Brain microvascular endothelial cell (primary cell): ENCODE measurements around the gene POU3F1.
"Not testable (repeated sequence)": the region's sequence is repeated elsewhere in the genome, so short reads cannot be mapped to it uniquely, and the experiment has no call there.

Experiments used
- DNase-seq: peaks from one replicate; pipeline ENCODE4 v3.0.0-alpha.2; 2020
- H3K27ac ChIP-seq: fragments of 250-450 bp; sonication (Bioruptor Pico); 2 replicates; pipeline ENCODE4 v1.5.1; 2020; ENCODE audit warnings: mild to moderate bottlenecking, moderate library complexity
- H3K27me3 ChIP-seq: fragments of 250-450 bp; sonication (Bioruptor Pico); replicated peaks from 2 replicates; pipeline ENCODE4 v1.5.1; 2020; ENCODE audit warnings: mild to moderate bottlenecking
- H3K36me3 ChIP-seq: fragments of 250-450 bp; sonication (Bioruptor Pico); replicated peaks from 2 replicates; pipeline ENCODE4 v1.5.1; 2020; ENCODE audit warnings: mild to moderate bottlenecking
- H3K4me3 ChIP-seq: 2 replicates; pipeline ENCODE4 v1.5.1; 2011; ENCODE audit warnings: low read depth, mild to moderate bottlenecking, control low read depth, low read length, moderate library complexity
- CTCF ChIP-seq: IDR thresholded peaks from 2 replicates; pipeline ENCODE4 v1.5.1; 2011; ENCODE audit warnings: low read depth, mild to moderate bottlenecking, moderate library complexity, low read length, control low read depth, inconsistent platforms; ENCODE audit errors: missing control alignments
- in situ Hi-C: cut with HindIII; loops from 2 replicates; pipeline ENCODE4 v1.10.0; 2017; ENCODE audit warnings: low sequenced_read_pairs, low pct_ligation_motif_present

Gene POU3F1

DNA sequence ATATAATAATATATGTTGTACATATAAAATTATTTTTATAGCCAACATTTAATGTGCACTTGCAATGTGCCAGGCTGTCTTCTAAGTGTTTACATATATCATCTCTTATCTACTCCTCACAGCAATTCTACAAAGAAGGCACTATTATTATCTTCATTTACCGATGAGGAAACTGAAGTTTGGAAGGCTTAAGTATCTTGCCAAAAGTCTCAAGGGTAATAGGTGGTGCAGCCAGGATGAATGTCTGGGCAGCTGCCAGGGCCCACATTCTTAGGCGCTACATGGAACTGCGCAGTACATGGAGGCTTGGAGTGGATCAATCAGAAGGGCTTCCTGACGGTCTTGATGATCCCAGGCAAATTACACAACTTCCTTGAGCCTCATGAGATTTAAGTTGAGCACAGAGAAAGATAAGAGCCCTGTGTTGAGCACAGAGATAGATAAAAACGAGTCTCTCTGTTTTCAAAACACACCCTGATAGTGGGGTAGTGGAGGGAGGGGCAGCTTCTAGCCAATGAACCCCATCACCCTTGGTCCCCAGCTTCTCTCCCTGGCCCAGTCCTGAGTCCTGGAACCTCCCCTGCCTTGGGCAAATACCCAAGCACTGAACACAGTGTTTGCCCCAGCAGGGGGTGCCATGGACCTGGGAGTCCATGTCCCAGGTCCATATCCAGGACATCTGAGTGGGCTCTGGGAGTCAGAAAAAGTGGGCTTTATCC is 9.2 kb downstream of the POU3F1 start:
- peak; percentile 64 for TF ChIP-seq CTCF
- in situ Hi-C loops: loop anchor here (25.0 kb wide), 1 partner anchor 775 kb away; no protein-coding TSS in a partner anchor
- Histone ChIP-seq H3K27ac (no peak overlapping the region), H3K36me3 (no peaks in the 10 kb centered on the region), H3K27me3 (peaks cover 11% of the 10 kb centered on the region), H3K4me3 (no peak overlapping the region)
- DNase-seq: no peak

- in situ Hi-C loops: loop anchor here (25.0 kb wide), 1 partner anchor 777 kb away; no protein-coding TSS in a partner anchor
- Histone ChIP-seq H3K27ac (no peak overlapping the region), H3K27me3 (no peaks in the 10 kb centered on the region), H3K36me3 (no peaks in the 10 kb centered on the region), H3K4me3 (no peak overlapping the region)
- DNase-seq: no peak
- no peak for TF ChIP-seq CTCF
These were observed 11.7 kb downstream of the POU3F1 start for GRCh38 chr1:38034871-38035270.

- in situ Hi-C loops: loop anchor here (25.0 kb wide), 1 partner anchor 779 kb away; no protein-coding TSS in a partner anchor
- DNase-seq, H3K4me3 ChIP-seq, H3K27me3 ChIP-seq, H3K36me3 ChIP-seq, H3K27ac ChIP-seq: not testable (repeated sequence)
These were observed 13.6 kb downstream of the POU3F1 start for GRCh38 chr1:38032992-38033391.

- H3K4me3 ChIP-seq: no peak overlapping the region
These were observed 15.1 kb downstream of the POU3F1 start for GRCh38 chr1:38031513-38031866.

GRCh38 chr1:38030596-38031512 is 15.7 kb downstream of the POU3F1 start:
- H3K4me3 ChIP-seq: no peak overlapping the region
- in situ Hi-C loops: loop anchor here (25.0 kb wide), 1 partner anchor 781 kb away; no protein-coding TSS in a partner anchor
- H3K36me3 ChIP-seq: peaks cover 4% of the 10 kb centered on the region
- DNase-seq: no peak
- no peak overlapping the region for H3K27ac ChIP-seq
- no peak for TF ChIP-seq CTCF
- no peaks in the 10 kb centered on the region for H3K27me3 ChIP-seq

More at GRCh38 chr1:38031513-38031866, 15.1 kb downstream of the POU3F1 start:
- in situ Hi-C loops: loop anchor here (25.0 kb wide), 1 partner anchor 781 kb away; no protein-coding TSS in a partner anchor
- no peaks in the 10 kb centered on the region for H3K36me3 ChIP-seq
- TF ChIP-seq CTCF: no peak
- H3K27ac ChIP-seq: no peak overlapping the region
- no peaks in the 10 kb centered on the region for H3K27me3 ChIP-seq
- DNase-seq: no peak
